HG03442 (cell line): ENCODE measurements around the gene CELF2.

ENCODE experiments used
- ATAC-seq: cut with Tn5 transposase; IDR thresholded peaks from one replicate; pipeline ENCODE4 v1.9.1; 2021; ENCODE audit warnings: mild to moderate bottlenecking, moderate library complexity; ENCODE audit not compliant: unreplicated experiment

CELF2 gene

DNA sequence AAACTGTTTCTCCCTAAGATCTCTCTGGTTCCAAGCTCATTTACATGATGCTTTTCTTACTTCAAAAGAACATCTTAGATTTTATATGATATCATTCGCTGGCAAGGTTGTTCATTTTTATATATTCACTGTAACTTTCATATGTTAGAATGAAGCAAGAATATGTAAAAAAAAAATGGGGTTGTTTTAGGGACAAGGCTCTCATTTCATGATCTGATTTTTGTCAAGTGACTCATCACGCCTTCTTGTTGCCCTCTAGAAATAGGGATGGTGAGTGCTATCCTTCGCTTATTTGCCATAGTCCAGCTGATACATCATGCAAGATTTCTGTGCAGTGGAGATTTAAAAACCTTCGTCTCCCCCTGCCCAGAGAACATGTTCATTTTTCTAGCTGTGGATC, 14.0 kb upstream of the CELF2 start:
- ATAC-seq: no peak

- ATAC-seq: no peak
These were observed 13.3 kb upstream of the CELF2 start for GRCh38 chr10:11004144-11005077.

DNA sequence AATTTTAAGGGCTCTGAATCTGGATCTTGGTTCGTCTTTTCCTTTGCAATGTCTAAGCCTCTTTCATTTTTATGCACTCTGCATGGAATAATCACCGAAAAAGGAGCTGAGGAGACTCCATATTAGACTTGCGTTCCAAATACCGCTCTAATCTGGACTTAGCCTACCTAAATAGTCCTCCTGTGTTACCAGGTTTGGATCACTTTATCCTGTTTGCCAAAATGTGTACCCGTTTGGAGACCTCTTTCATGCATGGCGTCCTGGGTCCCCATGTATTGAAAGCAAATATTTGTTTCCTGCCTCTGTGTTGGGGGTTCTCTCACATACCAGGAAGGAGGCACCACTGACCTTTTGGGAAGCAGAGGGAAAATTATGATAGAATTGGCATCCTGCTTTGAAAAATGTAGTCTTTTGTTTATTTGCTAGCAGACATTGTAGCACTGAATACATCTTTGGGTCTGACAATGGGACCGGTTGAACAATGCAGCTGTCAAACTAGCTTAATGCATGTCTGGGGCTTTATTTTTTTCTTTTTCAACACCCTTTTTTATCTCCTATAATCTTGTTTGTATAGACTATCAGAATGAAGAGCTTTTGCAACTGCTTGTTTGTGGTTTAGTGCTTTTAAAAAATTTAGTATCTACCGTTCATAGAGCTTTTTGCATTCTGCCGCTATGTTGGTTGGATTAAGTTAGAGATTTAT, 11.8 kb upstream of the CELF2 start:
- no peak for ATAC-seq

GRCh38 chr10:11006428-11006825, 11.2 kb upstream of the CELF2 start:
- no peak for ATAC-seq

GRCh38 chr10:11007476-11008020, 10.1 kb upstream of the CELF2 start:
- ATAC-seq: no peak

DNA sequence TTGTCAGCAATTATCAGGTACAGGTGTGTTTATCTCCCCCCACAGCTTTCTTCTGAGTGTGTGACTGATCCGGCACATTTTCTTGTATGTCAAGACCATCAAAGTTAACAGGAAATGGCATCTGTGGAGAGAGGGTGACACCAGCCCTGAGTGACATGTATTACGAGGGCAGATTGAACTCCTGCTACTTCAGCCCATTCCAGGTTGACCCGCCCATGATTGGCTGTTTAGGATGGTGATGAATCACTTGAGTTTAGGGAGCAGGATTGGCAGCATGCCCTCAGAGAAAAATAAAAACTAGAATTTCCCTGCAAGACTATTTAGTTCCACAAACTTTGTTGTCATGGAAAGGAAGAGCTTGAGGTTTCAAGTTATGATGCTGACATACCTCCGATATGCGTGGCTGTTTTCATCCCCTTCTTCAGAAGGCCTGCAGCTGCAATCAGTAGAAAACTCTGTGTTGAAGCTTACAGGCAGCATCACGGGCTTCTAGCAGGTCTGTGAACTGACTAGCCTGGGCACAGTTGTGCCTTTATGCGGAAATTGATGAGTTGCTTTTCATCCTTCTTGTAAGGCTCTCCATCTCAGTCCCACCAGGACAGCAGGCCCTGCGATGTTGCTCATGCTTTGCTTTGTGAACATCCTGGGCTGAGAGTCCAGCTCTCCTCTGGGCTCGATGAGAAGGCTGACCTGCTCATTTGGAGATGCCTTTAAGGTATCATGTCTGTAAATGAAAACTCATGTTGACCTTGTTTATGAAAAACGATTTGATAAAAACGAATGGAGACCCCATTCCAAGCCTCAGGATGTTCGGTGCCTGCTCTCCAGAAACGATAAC, 8.0 kb upstream of the CELF2 start:
- ATAC-seq: no peak

- no peak for ATAC-seq
These were observed 7.1 kb upstream of the CELF2 start for GRCh38 chr10:11010582-11010981.

GRCh38 chr10:11011436-11011835, 6.2 kb upstream of the CELF2 start:
- ATAC-seq: no peak

DNA sequence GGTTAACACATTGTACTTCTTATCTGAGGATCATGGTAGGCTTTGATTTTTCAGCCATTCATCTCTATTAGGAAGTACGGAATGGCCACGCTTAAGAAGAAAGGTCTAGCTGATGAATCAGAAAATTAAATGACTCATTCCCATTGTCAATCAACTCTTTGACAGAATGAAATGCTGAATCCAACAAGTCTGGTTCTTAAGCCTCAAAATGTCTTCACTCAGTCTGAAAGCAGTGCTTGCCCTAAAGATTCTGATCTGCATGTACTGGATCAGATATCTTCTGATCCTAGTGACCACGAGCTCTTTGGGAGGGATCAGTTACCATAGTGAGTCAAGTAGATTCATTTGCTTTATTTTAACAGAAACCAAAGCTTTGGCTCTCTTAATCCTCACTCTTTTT, 5.7 kb upstream of the CELF2 start:
- ATAC-seq: no peak

DNA sequence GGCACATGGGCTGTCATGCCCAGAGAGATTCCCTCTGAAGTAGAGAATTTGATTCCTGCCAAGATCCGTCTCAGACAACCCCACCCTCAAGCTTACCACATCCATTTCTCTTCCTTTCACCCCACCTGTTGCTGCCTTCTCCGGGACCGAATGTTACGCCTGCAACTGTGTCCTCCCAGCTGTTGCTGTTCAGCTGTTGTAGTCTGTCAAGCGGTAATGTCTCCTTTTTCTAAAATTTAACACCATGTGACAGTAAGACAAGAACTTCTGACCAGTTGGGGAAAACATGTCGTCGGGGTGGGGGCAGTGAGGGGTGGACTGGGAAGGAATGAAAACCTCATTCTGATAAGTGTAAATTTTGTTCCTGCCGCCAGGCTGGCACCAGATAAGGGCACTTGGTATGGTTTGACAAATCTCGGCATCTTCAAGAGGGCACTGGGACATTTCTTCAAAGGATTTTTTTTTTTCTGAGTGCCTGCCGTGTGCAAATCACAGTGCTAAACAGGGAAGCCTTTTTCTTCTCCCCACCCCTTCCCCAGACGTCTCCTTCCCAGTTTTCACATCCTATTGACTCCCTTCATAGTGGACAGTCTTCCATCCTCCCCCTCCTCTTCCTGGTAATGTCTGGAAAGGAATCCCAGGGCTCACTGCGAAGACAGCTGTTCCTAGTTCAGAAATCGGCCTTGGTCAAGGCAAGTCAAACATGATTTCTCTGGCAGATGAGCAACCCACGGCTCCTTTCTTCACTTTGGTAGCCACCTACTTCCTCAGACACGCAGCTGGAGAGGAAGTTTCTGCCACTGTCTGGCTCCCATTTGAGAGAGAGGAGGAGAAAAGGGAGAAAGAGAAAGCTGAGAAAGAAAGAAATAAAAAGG, 5.0 kb upstream of the CELF2 start:
- no peak for ATAC-seq

DNA sequence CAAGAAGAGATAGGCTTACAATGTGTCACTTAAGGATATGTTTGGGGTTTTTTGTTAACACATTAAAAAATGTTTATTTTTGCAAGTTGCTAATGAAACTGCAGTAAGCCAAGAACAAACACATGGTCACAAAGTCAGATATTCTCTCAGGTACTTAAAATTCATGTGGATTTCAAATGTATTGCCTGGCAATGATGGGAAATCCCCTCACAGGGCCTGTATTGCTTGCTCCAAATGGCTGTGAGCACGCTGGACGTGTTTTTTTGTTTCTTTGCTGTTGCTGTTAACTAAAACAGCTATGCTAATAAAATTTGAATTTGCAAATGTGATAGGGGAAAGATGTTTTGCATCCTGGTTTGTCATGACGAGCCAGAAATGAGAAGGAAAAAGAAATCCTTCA, 3.8 kb upstream of the CELF2 start:
- ATAC-seq: no peak

- ATAC-seq: no peak
These were observed 2.8 kb upstream of the CELF2 start for GRCh38 chr10:11014671-11015445.

GRCh38 chr10:11015446-11015934, 2.2 kb upstream of the CELF2 start:
- no peak for ATAC-seq

GRCh38 chr10:11017000-11017569, 587 bp upstream of the CELF2 start:
- ATAC-seq: no peak

DNA sequence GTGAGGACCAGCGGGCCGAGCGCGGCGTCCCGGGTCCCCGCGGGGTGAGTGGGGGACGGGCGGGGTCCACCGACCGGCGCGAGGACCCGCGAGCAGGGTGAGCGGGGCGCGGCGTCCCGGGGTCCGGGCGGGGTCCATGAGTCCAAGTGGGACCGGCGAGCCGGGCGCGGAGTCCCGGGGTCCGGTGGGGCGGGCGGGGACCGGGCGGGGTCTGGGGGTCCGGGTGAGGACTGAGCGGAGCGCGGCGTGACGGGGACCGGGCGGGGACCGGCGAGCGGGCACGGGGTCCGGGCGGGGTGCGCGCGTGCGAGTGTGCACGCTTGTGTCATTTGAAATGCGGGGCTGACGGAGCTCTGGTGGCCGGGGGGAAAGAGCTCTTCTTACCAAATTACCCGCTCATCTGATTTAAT, 765 bp downstream of the CELF2 start:
- ATAC-seq: peak; percentile 15

- ATAC-seq: no peak
These were observed 1.4 kb downstream of the CELF2 start for GRCh38 chr10:11018855-11019631.

DNA sequence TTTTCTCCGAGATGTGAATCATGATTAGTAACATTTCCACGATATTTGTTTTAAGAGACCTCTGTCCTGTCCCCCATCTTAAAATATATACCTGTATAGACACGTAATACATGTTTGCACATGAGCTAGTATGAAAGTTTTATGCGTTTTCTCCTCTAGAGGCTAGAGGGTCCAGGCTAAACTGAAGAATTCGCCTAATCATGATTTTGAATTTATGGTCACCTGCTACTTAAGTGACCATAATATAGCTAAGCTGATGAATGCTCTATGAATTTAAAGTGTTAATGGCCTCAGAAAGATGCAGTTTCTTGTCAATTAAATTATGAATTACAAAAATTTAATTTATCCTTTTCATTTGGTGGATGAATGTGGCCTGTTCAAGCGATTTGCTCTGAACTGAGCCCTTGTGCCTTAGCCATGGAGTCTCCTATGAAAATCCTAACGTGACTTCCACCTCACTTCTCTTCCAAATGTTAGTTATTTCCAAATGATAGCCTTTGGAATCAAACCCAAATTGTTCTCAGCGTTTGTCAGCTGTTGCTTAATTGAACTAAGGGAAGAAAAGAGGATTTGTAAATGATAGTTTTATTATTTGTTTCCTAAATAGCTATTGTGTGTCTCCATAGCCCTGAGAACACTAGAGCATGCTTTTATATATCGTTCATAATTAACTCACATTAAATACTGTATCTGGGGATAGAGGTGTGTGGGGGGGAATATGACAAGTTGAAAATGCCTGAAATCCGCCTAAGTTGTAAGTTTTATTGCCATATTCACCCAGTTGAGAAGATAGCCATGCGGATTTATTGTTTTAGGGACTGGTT, 2.3 kb downstream of the CELF2 start:
- ATAC-seq: no peak
